HG03439 (cell line): ENCODE data around the gene PCDHB9.
"Not testable (repeated sequence)": the region's sequence is repeated elsewhere in the genome, so short reads cannot be mapped to it uniquely, and the experiment has no call there.

Experiments used
- ATAC-seq: cut with Tn5 transposase; IDR thresholded peaks from one replicate; pipeline ENCODE4 v1.9.1; 2021; ENCODE audit warnings: mild to moderate bottlenecking, moderate library complexity; ENCODE audit not compliant: unreplicated experiment

The PCDHB9 gene

DNA sequence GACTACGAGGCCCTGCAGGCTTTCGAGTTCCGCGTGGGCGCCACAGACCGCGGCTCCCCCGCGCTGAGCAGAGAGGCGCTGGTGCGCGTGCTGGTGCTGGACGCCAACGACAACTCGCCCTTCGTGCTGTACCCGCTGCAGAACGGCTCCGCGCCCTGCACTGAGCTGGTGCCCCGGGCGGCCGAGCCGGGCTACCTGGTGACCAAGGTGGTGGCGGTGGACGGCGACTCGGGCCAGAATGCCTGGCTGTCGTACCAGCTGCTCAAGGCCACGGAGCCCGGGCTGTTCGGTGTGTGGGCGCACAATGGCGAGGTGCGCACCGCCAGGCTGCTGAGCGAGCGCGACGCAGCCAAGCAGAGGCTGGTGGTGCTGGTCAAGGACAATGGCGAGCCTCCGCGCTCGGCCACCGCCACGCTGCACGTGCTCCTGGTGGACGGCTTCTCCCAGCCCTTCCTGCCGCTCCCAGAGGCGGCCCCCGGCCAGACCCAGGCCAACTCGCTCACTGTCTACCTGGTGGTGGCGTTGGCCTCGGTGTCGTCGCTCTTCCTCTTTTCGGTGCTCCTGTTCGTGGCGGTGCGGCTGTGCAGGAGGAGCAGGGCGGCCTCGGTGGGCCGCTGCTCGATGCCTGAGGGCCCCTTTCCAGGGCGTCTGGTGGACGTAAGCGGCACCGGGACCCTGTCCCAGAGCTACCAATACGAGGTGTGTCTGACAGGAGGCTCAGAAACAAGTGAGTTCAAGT, 2.7 kb upstream of the PCDHB9 start:
- not testable (repeated sequence) for ATAC-seq

DNA sequence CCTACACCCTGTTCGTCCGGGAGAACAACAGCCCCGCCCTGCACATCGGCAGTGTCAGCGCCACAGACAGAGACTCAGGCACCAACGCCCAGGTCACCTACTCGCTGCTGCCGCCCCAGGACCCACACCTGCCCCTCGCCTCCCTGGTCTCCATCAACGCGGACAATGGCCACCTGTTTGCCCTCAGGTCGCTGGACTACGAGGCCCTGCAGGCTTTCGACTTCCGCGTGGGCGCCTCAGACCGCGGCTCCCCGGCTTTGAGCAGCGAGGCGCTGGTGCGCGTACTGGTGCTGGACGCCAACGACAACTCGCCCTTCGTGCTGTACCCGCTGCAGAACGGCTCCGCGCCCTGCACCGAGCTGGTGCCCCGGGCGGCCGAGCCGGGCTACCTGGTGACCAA, 1.7 kb downstream of the PCDHB9 start:
- ATAC-seq, result not testable (repeated sequence)

DNA sequence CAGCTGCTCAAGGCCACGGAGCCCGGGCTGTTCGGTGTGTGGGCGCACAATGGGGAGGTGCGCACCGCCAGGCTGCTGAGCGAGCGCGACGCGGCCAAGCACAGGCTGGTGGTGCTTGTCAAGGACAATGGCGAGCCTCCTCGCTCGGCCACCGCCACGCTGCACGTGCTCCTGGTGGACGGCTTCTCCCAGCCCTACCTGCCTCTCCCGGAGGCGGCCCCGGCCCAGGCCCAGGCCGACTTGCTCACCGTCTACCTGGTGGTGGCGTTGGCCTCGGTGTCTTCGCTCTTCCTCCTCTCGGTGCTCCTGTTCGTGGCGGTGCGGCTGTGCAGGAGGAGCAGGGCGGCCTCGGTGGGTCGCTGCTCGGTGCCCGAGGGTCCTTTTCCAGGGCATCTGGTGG, 2.2 kb downstream of the PCDHB9 start:
- not testable (repeated sequence) for ATAC-seq

DNA sequence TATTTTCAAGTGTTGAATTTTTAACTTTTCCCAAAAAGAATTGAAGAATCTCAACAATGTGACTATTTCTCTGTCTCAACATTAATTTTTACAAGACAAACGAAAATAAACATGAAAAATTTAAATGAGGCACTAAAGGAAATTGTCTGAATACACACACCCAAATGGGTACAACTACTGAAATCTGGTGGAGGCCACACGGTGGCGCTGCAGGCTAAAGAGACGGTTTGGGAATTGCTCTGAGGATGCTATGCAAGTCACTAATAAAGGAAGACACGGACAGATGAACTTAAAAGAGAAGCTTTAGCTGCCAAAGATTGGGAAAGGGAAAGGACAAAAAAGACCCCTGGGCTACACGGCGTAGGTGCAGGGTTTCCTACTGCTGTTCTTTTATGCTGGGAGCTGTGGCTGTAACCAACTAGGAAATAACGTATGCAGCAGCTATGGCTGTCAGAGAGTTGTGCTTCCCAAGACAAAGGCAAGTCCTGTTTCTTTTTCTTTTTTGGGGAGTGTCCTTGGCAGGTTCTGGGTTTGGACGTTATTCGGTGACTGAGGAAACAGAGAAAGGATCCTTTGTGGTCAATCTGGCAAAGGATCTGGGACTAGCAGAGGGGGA, 5.3 kb downstream of the PCDHB9 start, which contains the start of gene PCDHB10:
Gene PCDHB10, plus strand, starts transcription at position 244 of the 616 bp plus-strand sequence. Its CDS starts 200 bp downstream, at position 444.
- no peak for ATAC-seq

DNA sequence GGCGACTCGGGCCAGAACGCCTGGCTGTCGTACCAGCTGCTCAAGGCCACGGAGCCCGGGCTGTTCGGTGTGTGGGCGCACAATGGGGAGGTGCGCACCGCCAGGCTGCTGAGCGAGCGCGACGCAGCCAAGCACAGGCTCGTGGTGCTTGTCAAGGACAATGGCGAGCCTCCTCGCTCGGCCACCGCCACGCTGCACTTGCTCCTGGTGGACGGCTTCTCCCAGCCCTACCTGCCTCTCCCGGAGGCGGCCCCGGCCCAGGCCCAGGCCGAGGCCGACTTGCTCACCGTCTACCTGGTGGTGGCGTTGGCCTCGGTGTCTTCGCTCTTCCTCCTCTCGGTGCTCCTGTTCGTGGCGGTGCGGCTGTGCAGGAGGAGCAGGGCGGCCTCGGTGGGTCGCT, 7.4 kb downstream of the PCDHB9 start:
- ATAC-seq, result not testable (repeated sequence)

DNA sequence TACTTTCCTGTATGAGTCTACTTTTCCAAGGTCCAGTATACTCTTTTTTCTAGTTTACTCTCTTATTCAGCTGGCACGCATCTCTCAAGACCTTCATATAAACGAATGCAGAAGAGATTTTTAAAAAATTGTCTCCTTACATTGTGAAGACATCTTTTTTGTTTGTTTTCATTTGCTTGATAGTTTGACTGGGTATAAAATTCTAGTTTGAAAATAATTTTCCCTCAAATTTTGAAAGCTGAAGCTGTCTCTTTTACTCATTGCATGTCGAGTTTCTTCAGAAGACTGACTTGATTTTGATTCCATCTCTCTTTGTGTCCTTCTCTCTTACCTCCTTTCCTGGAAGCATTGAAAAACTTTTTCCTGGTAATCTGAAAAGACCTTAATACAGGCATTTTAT, 9.4 kb downstream of the PCDHB9 start:
- ATAC-seq, result no peak

DNA sequence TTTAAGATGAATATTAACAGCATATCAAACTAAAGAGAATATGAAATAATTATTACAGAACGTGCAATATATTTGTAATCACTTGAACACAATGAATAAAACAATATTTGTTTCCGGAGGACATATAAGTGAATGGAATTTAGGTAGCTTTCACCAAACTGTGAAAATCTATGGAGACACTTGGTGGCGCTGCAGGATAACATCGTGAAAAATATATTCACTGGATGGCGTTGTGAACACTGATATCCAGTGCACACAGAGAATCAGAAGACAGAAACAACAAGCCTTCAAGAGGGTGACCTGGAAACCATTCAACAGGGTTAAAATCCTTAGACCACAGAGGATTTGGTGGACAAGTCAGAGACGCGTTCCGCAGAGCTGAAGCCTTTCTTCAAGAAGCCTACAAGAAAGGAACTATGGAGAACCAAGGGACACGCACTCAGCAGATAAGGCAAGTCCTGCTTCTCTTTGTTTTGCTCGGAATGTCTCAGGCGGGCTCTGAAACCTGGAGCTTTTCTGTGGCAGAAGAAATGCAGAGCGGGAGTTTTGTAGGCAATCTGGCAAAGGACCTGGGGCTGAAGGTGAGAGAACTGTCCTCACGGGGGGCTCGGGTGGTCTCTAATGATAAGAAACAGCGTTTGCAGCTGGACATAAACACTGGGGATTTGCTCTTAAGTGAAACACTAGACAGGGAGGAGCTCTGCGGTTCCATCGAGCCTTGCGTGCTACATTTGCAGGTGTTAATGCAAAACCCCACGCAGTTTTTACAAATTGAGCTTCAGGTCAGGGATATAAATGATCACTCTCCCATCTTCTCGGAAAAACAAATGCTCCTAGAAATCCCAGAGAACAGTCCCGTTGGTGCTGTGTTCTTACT, 12.6 kb downstream of the PCDHB9 start, which contains the start of gene PCDHB11:
Gene PCDHB11, plus strand, starts transcription at position 269 of the 877 bp plus-strand sequence. Its CDS starts 148 bp downstream, at position 417.
- ATAC-seq, result no peak

DNA sequence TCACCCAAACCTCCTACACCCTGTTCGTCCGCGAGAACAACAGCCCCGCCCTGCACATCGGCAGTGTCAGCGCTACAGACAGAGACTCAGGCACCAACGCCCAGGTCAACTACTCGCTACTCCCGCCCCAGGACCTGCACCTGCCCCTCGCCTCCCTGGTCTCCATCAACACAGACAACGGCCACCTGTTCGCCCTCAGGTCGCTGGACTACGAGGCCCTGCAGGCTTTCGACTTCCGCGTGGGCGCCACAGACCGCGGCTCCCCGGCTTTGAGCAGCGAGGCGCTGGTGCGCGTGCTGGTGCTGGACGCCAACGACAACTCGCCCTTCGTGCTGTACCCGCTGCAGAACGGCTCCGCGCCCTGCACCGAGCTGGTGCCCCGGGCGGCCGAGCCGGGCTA, 14.2 kb downstream of the PCDHB9 start:
- not testable (repeated sequence) for ATAC-seq

DNA sequence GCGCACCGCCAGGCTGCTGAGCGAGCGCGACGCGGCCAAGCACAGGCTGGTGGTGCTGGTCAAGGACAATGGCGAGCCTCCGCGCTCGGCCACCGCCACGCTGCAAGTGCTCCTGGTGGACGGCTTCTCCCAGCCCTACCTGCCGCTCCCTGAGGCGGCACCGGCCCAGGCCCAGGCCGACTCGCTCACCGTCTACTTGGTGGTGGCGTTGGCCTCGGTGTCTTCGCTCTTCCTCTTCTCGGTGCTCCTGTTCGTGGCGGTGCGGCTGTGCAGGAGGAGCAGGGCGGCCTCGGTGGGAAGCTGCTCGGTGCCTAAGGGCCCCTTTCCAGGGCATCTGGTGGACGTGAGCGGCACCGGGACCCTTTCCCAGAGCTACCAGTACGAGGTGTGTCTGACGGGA, 14.7 kb downstream of the PCDHB9 start:
- not testable (repeated sequence) for ATAC-seq

DNA sequence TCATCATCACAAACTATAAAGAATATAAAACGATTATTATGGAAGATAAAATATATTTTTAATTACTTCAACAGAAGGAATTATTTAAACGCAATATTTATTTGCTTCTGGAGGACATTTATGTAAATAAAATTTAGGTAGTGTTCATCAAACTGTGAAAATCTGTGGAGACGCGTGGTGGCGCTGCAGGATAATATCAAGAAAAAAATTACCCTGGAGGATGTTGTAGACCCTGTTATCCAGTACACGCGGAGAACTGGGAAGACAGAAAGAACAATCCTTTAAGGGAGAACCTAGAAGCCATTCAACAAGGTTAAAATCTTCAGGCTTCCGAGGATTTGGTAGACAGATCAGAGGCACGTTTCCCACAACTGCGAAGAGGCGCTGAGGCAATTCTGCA, 21.5 kb downstream of the PCDHB9 start, which contains the start of gene PCDHB12:
Gene PCDHB12, plus strand, starts transcription at position 242 of the 400 bp plus-strand sequence. CDS start 189 bp downstream, outside the sequence.
- ATAC-seq, result no peak

DNA sequence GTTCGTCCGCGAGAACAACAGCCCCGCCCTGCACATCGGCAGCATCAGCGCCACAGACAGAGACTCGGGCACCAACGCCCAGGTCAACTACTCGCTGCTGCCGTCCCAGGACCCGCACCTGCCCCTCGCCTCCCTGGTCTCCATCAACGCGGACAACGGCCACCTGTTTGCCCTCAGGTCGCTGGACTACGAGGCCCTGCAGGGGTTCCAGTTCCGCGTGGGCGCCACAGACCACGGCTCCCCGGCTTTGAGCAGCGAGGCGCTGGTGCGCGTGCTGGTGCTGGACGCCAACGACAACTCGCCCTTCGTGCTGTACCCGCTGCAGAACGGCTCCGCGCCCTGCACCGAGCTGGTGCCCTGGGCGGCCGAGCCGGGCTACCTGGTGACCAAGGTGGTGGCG, 23.3 kb downstream of the PCDHB9 start:
- ATAC-seq, result not testable (repeated sequence)

DNA sequence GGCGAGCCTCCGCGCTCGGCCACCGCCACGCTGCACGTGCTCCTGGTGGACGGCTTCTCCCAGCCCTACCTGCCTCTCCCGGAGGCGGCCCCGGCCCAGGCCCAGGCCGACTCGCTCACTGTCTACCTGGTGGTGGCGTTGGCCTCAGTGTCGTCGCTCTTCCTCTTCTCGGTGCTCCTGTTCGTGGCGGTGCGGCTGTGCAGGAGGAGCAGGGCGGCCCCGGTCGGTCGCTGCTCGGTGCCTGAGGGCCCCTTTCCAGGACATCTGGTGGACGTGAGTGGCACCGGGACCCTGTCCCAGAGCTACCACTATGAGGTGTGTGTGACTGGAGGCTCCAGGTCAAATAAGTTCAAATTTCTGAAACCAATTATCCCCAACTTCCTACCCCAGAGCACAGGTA, 23.9 kb downstream of the PCDHB9 start:
- ATAC-seq, result not testable (repeated sequence)

DNA sequence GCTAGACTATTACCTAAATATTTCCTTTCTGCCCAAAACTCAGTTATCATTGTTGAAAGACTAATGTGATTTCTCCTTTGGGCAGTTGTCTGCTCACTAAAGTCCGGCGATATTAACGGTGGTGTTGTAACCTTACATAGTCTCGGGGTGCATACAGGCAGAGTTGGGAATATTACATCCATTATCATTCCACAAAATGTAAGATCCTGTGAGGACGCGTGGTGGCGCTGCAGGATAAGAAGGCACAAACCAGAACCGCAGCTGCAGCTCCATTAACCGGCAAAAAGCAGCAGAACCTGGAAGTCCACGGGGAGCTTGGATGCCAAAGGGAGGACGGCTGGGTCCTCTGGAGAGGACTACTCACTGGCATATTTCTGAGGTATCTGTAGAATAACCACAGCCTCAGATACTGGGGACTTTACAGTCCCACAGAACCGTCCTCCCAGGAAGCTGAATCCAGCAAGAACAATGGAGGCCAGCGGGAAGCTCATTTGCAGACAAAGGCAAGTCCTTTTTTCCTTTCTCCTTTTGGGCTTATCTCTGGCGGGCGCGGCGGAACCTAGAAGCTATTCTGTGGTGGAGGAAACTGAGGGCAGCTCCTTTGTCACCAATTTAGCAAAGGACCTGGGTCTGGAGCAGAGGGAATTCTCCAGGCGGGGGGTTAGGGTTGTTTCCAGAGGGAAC, 26.8 kb downstream of the PCDHB9 start, which contains the start of gene PCDHB13:
Gene PCDHB13, plus strand, starts transcription at position 264 of the 684 bp plus-strand sequence. Its CDS starts 205 bp downstream, at position 469.
- not testable (repeated sequence) for ATAC-seq

DNA sequence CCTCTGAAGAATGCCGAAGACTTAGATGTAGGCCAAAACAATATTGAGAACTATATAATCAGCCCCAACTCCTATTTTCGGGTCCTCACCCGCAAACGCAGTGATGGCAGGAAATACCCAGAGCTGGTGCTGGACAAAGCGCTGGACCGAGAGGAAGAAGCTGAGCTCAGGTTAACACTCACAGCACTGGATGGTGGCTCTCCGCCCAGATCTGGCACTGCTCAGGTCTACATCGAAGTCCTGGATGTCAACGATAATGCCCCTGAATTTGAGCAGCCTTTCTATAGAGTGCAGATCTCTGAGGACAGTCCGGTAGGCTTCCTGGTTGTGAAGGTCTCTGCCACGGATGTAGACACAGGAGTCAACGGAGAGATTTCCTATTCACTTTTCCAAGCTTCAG, 27.6 kb downstream of the PCDHB9 start:
- ATAC-seq, result not testable (repeated sequence)

DNA sequence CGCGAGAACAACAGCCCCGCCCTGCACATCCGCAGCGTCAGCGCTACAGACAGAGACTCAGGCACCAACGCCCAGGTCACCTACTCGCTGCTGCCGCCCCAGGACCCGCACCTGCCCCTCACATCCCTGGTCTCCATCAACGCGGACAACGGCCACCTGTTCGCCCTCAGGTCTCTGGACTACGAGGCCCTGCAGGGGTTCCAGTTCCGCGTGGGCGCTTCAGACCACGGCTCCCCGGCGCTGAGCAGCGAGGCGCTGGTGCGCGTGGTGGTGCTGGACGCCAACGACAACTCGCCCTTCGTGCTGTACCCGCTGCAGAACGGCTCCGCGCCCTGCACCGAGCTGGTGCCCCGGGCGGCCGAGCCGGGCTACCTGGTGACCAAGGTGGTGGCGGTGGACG, 28.5 kb downstream of the PCDHB9 start:
- not testable (repeated sequence) for ATAC-seq

DNA sequence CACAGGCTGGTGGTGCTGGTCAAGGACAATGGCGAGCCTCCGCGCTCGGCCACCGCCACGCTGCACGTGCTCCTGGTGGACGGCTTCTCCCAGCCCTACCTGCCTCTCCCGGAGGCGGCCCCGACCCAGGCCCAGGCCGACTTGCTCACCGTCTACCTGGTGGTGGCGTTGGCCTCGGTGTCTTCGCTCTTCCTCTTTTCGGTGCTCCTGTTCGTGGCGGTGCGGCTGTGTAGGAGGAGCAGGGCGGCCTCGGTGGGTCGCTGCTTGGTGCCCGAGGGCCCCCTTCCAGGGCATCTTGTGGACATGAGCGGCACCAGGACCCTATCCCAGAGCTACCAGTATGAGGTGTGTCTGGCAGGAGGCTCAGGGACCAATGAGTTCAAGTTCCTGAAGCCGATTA, 29.1 kb downstream of the PCDHB9 start:
- ATAC-seq, result not testable (repeated sequence)

DNA sequence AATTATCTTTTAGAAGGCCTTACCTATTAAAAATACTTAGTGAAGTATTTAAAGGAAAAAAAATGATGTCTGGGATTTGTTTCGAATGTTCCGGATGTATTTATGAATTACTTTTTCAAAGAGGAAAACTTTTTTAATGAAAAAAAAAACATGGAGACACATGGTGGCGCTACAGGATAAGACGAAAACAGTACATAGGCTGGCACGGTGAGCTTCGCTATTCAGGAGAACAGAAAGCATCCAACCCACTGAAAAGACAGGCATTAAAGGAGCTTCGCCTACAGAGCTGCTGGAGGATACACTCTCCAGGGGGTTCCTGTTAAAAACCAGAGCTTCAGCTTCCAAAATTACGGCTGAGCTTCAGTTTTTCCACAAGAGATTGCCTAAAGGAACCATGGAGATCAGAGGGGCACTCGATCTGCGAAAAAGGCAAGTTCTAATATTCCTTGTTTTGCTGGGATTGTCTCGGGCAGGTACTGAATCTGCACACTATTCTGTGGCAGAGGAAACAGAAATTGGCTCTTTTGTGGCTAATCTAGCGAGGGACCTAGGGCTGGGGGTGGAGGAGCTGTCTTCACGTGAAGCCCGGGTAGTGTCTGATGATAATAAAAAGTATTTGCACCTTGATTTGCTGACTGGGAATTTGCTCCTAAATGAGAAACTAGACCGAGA, 36.3 kb downstream of the PCDHB9 start, which contains the start of gene PCDHB14:
Gene PCDHB14, plus strand, starts transcription at position 232 of the 672 bp plus-strand sequence. Its CDS starts 163 bp downstream, at position 395.
- ATAC-seq, result no peak

DNA sequence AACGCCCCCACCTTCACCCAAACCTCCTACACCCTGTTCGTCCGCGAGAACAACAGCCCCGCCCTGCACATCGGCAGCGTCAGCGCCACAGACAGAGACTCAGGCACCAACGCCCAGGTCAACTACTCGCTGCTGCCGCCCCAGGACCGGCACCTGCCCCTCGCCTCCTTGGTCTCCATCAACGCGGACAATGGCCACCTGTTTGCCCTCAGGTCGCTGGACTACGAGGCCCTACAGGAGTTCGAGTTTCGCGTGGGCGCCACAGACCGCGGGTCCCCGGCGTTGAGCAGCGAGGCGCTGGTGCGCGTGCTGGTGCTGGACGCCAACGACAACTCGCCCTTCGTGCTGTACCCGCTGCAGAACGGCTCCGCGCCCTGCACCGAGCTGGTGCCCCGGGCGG, 37.9 kb downstream of the PCDHB9 start:
- not testable (repeated sequence) for ATAC-seq

DNA sequence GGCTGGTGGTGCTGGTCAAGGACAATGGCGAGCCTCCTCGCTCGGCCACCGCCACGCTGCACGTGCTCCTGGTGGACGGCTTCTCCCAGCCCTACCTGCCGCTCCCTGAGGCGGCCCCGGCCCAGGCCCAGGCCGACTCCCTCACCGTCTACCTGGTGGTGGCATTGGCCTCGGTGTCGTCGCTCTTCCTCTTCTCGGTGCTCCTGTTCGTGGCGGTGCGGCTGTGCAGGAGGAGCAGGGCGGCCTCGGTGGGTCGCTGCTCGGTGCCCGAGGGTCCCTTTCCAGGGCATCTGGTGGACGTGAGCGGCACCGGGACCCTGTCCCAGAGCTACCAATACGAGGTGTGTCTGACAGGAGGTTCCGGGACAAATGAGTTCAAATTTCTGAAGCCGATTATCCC, 38.5 kb downstream of the PCDHB9 start:
- not testable (repeated sequence) for ATAC-seq
